Measurements from ENCODE around the gene PLCB4. TPM values are rescaled to one million over a fixed set of nuclear protein-coding genes. Genes with fewer than 3 reads are reported as not detected.

PLCB4 gene
- polyA plus RNA-seq, 1 donor (not counting 4 experiments of a cell fraction or from before 2014, with no cell fraction given), result 4.1 TPM

DNA sequence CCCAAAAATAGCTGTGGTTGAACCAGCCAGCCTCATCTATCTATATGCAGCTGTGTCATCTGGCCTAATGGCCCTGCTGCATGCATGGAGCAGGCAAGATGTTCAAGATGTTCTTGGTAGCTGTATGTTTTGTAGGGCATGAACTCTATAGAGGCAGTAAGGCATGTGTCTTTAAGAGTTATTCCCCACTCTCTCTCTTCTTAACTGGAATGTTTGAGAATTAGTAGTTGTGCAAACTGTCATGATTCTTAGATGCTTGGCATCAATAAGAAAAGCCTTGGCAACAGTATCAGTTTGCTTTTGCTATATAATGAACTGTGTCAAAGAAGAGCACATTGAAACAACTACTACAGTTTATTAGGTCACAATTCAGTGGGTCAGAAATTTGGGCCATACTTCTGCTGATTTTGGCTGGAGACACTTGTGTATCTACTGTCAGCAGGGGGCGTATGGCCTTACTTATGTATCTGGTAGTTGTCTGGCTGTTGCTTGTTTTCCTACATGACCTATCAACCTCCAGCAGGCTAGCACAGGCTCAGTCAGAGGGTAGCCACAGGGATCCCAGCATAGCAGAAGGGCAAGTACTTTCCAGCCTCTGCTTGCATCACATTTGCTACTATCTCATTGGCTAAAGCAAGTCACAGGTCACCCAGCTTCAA lies 389.4 kb downstream of the PLCB4 start:
- Histone ChIP-seq H3K4me3 (ENCODE audit: control insufficient read depth in 2 of 3, extremely low read depth in 1 of 3, insufficient read depth in 2 of 3, low read depth in 1 of 3, low read length in 3 of 3) (no peak overlapping the region), H2AFZ (ENCODE audit: control insufficient read depth, low read length) (no peak overlapping the region), H3K79me2 (ENCODE audit: control insufficient read depth, insufficient read depth, low read length) (no peaks in the 10 kb centered on the region), H3K9me1 (ENCODE audit: control insufficient read depth, extremely low read depth, insufficient read depth, low read length) (no peaks in the 10 kb centered on the region), H4K20me1 (ENCODE audit: control insufficient read depth, extremely low read depth, insufficient read depth, low read length) (no peaks in the 10 kb centered on the region), H3K27ac (ENCODE audit: control insufficient read depth, insufficient read depth, low read length) (no peak overlapping the region), H3K9ac (ENCODE audit: control insufficient read depth, extremely low read depth, insufficient read depth, low read length) (no peak overlapping the region), H3K9me3 (ENCODE audit: control insufficient read depth, low read depth, low read length) (no peaks in the 10 kb centered on the region), H3K27me3 (ENCODE audit: control insufficient read depth, extremely low read depth, insufficient read depth, low read length) (no peaks in the 10 kb centered on the region), H3K36me3 (ENCODE audit: control insufficient read depth in 2 of 2, extremely low read depth in 1 of 2, insufficient read depth in 2 of 2, low read length in 2 of 2) (no peaks in the 10 kb centered on the region), H3K4me1 (ENCODE audit: control insufficient read depth, extremely low read depth, insufficient read depth, low read length) (no peaks in the 10 kb centered on the region), H3K4me2 (ENCODE audit: control insufficient read depth, extremely low read depth, insufficient read depth, low read depth, low read length) (no peak overlapping the region)
- TF ChIP-seq EZH2 (IDR thresholded peaks at IDR 0.05; ENCODE audit: low read length), result no peak
- TF ChIP-seq, protein P1, sequence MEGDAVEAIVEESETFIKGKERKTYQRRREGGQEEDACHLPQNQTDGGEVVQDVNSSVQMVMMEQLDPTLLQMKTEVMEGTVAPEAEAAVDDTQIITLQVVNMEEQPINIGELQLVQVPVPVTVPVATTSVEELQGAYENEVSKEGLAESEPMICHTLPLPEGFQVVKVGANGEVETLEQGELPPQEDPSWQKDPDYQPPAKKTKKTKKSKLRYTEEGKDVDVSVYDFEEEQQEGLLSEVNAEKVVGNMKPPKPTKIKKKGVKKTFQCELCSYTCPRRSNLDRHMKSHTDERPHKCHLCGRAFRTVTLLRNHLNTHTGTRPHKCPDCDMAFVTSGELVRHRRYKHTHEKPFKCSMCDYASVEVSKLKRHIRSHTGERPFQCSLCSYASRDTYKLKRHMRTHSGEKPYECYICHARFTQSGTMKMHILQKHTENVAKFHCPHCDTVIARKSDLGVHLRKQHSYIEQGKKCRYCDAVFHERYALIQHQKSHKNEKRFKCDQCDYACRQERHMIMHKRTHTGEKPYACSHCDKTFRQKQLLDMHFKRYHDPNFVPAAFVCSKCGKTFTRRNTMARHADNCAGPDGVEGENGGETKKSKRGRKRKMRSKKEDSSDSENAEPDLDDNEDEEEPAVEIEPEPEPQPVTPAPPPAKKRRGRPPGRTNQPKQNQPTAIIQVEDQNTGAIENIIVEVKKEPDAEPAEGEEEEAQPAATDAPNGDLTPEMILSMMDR (optimal IDR thresholded peaks at IDR 0.05 in 1 of 3, IDR thresholded peaks at IDR 0.05 in 1 of 3, conservative IDR thresholded peaks at IDR 0.05 in 1 of 3; ENCODE audit: extremely low read depth in 1 of 3, insufficient read depth in 2 of 3, low read length in 3 of 3), result peak; percentile 13 to 49 (median 22)
- FAIRE-seq (no peak), DNase-seq (ENCODE audit: low read depth, low spot score) (no peak)
- dilution Hi-C loops (cut with MboI; ENCODE audit: extremely low pct_ligation_motif_present, low sequenced_read_pairs), result no loop called here

DNA sequence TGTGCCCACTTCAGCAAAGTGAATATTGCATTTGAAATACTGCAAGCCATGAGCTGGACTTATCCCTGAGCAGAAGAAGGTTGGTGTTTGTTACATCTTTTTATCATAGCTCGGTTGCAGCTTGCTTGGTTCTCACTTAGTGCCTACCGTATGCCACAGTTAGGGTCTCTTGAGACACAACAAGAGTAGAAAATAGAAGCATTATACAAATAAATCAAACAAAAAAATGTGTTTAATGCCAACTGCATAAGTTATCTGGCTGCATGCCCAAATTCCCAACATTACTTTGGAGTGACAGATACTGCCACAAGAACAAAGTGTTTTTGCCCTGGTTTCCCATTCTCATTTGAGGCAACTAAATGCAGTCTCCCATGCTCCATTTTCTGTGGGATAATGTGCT lies 391.6 kb downstream of the PLCB4 start:
- Histone ChIP-seq H3K9me3 (ENCODE audit: control insufficient read depth, low read depth, low read length) (no peaks in the 10 kb centered on the region), H4K20me1 (ENCODE audit: control insufficient read depth, extremely low read depth, insufficient read depth, low read length) (no peaks in the 10 kb centered on the region), H3K27me3 (ENCODE audit: control insufficient read depth, extremely low read depth, insufficient read depth, low read length) (no peaks in the 10 kb centered on the region), H3K27ac (ENCODE audit: control insufficient read depth, insufficient read depth, low read length) (no peak overlapping the region), H3K4me2 (ENCODE audit: control insufficient read depth, extremely low read depth, insufficient read depth, low read depth, low read length) (no peak overlapping the region), H3K4me3 (ENCODE audit: control insufficient read depth in 2 of 3, extremely low read depth in 1 of 3, insufficient read depth in 2 of 3, low read depth in 1 of 3, low read length in 3 of 3) (no peak overlapping the region), H2AFZ (ENCODE audit: control insufficient read depth, low read length) (no peak overlapping the region), H3K79me2 (ENCODE audit: control insufficient read depth, insufficient read depth, low read length) (no peaks in the 10 kb centered on the region), H3K9me1 (ENCODE audit: control insufficient read depth, extremely low read depth, insufficient read depth, low read length) (no peaks in the 10 kb centered on the region), H3K4me1 (ENCODE audit: control insufficient read depth, extremely low read depth, insufficient read depth, low read length) (no peaks in the 10 kb centered on the region), H3K36me3 (ENCODE audit: control insufficient read depth in 2 of 2, extremely low read depth in 1 of 2, insufficient read depth in 2 of 2, low read length in 2 of 2) (no peaks in the 10 kb centered on the region), H3K9ac (ENCODE audit: control insufficient read depth, extremely low read depth, insufficient read depth, low read length) (no peak overlapping the region)
- no peak for DNase-seq (ENCODE audit: low read depth, low spot score)
- FAIRE-seq, result no peak
- dilution Hi-C loops (cut with MboI; ENCODE audit: extremely low pct_ligation_motif_present, low sequenced_read_pairs), result no loop called here
- TF ChIP-seq EZH2 (IDR thresholded peaks at IDR 0.05; ENCODE audit: low read length), result no peak
- TF ChIP-seq, protein P1 (optimal IDR thresholded peaks at IDR 0.05 in 1 of 3, IDR thresholded peaks at IDR 0.05 in 1 of 3, conservative IDR thresholded peaks at IDR 0.05 in 1 of 3; ENCODE audit: extremely low read depth in 1 of 3, insufficient read depth in 2 of 3, low read length in 3 of 3), result no peak
